ENCODE data around the gene RNU1-2. TPM values are rescaled to one million over a fixed set of nuclear protein-coding genes. Genes with fewer than 3 reads are reported as not detected.
"Not testable (repeated sequence)": the region's sequence is repeated elsewhere in the genome, so short reads cannot be mapped to it uniquely, and the experiment has no call there.

RNU1-2 gene
- total RNA-seq, 1 donor from 2014 or later = under 0.01 TPM

DNA sequence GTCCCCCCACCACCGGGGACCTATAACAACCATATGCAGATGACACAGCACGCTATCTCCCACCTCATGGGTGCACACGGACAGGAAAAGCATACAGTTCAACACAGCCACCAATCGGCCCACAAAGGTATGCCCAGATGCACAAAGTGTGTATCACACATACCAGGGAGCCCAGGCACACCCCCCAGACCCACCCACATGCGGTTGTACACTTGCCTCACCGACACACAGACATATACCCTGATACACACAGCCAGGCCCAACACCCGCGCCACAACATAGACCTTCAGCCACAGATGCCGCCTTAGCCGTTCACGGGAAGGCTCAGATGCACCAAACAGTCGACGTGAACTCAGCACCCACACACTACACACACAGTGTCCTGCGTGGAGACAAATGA is 31.5 kb downstream of the RNU1-2 start:
- no peak for DNase-seq

GRCh38 chr1:16927711-16928485 is 32.1 kb downstream of the RNU1-2 start:
- no peak for DNase-seq

DNA sequence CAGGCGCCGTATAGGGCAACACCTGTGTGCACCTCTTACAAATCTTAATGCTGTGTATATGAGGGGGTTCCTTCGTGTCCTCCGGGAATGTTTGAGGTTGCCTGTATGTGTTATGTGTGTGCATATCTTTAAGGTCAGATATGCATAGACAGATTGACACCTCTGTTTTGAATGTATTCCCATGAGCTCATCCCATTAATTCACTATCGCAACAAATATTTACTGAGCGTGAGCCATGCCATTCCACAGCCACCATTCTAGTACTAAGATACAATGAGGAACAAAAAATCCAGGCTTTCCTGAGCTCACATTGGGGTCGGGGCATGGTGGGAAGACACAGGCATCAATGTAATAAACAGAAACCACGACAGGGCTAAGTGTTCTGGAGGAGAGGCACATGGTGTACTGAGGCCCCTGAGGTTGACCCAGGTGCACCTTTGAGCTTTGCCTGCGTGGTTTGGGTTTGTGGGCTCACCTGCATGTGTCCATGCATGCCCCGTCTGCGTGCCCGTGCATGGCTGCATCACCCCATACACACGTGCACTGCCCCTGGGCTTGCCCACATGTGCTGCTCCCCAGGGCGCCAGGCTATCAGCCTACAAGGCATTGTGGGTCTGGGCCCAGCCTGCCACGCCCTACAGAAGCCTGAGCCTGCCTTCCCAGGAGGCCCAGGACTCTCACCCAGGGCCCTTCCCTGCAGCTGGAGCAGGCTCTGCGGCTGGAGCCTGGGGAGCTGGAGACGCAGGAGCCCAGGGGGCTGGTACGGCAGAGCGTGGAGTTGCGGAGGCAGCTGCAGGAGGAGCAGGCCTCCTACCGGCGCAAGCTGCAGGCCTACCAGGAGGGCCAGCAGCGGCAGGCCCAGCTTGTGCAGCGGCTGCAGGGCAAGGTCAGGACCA is 33.6 kb downstream of the RNU1-2 start:
- not testable (repeated sequence) for DNase-seq

DNA sequence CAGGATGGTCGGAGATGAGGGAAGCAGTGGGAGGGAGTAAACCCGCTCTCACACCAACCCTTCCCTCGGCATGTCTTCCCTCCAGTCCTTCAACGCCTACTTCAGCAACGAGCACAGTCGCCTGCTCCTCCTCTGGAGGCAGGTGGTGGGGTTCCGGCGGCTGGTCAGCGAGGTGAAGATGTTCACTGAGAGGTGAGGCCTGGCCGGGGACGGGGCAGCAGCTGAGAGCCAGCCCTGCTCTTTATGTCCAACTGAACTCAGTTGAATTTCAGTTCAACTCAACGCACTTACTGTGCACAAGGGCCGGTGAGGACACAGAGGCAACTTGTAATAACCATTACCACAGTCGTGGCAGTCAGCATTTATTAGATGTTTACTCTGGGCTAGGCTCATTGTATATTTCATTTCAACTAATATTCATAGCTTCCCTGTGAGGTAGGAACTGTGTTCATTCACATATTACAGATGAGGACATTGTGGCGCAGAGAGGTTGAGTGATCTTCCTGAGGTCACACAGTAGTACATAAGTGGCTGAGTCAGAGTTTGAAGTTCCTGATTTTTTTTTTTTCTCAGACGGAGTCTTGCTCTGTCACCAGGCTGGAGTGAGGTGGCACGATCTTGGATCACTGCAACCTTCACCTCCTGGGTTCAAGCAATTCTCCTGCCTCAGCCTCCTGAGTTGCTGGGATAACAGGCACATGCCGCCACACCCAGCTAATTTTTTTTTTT is 35.6 kb downstream of the RNU1-2 start:
- DNase-seq = not testable (repeated sequence)

DNA sequence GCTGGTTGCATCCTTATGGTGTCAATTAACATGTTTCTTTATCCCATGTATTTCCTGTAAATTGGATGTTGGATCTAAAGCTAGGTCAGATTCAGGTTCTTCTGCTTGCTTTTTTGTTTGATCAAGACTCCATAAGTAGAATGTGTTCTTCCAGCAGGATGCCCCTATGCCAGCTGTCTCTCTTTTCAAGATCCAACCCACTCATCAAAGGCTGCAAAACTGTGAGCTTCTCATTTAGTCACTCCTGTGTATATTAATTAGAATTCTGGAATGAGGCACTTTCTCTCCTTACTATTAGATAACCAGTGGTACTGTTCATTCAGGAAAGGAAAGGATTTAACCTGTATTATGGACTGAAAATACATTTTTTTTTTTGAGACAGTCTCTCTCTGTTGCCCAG is 38.2 kb downstream of the RNU1-2 start:
- DNase-seq = not testable (repeated sequence)

DNA sequence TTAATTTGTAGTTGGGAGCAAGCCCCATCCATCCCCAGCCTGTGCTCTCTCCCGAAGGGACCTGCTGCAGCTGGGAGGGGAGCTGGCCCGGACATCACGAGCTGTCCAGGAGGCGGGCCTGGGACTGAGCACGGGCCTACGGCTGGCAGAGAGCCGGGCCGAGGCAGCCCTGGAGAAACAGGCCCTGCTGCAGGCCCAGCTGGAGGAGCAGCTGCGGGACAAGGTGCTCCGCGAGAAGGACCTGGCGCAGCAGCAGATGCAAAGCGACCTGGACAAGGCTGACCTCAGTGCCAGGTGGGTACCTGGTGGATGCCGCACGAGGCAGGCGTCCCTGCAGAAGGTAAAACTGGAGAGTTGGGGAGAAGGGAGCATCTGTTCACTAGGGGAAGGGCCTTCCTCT is 40.8 kb downstream of the RNU1-2 start:
- DNase-seq = not testable (repeated sequence)

- DNase-seq = no peak
These were observed 42.9 kb downstream of the RNU1-2 start for GRCh38 chr1:16938351-16939321.

DNA sequence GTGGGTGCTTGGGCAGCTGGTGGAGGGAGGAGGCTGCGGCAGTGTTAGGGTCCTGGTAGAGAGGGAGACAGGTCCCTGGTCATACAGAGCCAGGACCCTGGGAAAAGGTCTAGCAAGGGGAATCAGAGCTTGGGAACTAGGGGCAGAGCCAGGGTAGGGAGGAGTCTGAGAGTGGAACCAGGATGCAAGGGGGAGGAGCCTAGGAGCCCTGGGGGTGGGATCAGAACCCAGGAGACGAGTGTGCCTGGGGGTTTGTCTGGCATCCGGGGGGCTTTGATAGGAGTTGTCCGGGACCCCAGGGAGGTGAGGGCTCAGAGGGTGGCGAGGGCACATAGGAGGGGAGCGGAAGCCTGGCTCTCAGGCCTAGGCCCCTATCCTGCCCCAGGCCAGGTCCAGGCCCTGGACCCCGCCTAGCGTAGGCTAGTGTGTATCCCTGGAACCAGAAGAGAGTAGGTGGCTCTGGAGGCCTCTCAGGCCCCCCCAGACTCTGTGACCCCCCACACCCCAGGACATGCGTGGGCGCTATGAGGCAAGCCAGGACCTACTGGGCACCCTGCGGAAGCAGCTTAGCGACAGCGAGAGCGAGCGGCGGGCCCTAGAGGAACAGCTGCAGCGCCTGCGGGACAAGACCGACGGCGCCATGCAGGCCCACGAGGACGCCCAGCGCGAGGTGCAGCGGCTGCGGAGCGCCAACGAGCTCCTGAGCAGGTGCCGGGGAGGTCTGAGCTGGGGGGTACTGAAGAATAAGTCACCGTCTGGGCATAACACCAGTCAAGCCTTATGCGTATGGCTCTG is 43.8 kb downstream of the RNU1-2 start:
- not testable (repeated sequence) for DNase-seq

DNA sequence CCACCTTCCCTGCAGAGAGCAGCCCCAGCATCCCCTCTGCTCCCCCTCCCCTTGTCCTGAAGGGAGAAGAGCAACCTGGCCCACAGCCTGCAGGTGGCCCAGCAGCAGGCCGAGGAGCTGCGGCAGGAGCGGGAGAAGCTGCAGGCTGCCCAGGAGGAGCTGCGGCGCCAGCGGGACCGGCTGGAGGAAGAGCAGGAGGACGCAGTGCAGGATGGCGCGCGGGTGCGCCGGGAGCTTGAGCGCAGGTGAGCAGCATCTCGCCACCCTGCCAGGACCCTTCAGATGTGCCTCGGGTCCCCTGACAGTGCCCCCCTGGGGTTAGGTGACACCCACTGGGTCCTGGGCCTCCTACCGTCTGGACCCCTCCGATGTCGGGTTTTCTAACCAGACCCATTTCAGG is 48.3 kb downstream of the RNU1-2 start:
- no peak for DNase-seq

GRCh38 chr1:16945512-16945911 is 49.7 kb downstream of the RNU1-2 start:
- not testable (repeated sequence) for DNase-seq

Other genes starting within 250 kb of the RNU1-2 start
- gene RNU1-3, start 229.0 kb upstream of the RNU1-2 start, total RNA-seq = under 0.01 TPM in 2 replicates
- gene RNU1-4, start 155.5 kb upstream of the RNU1-2 start, total RNA-seq = under 0.01 TPM in 2 replicates
- gene CROCC, start 26.0 kb downstream of the RNU1-2 start, total RNA-seq = 19.7 and 20.6 TPM in 2 replicates
- gene MFAP2, start 84.6 kb downstream of the RNU1-2 start, total RNA-seq = 8.9 and 24.5 TPM in 2 replicates
- gene ATP13A2, start 115.9 kb downstream of the RNU1-2 start, total RNA-seq = 72.3 and 102 TPM in 2 replicates
- 116 and 129 TPM in 2 replicates for gene SDHB, start 158.1 kb downstream of the RNU1-2 start, total RNA-seq
- 0.17 and 0.19 TPM in 2 replicates for gene PADI2, start 223.5 kb downstream of the RNU1-2 start, total RNA-seq